ENCODE measurements around the gene KMT2C.

The KMT2C gene

GRCh38 chr7:152115021-152115718, 320.6 kb downstream of the KMT2C start:
- no peak for DNase-seq
- H3K27me3 ChIP-seq (ENCODE audit: insufficient read depth, low read depth, severe bottlenecking), result no peaks in the 10 kb centered on the region
- TF ChIP-seq CTCF (IDR thresholded peaks at IDR 0.05; ENCODE audit: low read depth, low read length), result no peak
- no peak overlapping the region for H3K27ac ChIP-seq
- H3K4me3 ChIP-seq (ENCODE audit: low read depth, low read length), result no peak overlapping the region
- peaks cover 53% of the 10 kb centered on the region for H3K36me3 ChIP-seq
- no peaks in the 10 kb centered on the region for H3K9me3 ChIP-seq (ENCODE audit: severe bottlenecking)

- no peak for DNase-seq
- Histone ChIP-seq H3K9me3 (ENCODE audit: severe bottlenecking) (no peaks in the 10 kb centered on the region), H3K36me3 (peaks cover 34% of the 10 kb centered on the region), H3K27me3 (ENCODE audit: insufficient read depth, low read depth, severe bottlenecking) (no peaks in the 10 kb centered on the region), H3K4me3 (ENCODE audit: low read depth, low read length) (no peak overlapping the region), H3K27ac (no peak overlapping the region)
- TF ChIP-seq CTCF (IDR thresholded peaks at IDR 0.05; ENCODE audit: low read depth, low read length), result no peak
Observed at GRCh38 chr7:152112829-152113228, 323.0 kb downstream of the KMT2C start.

- no peak for TF ChIP-seq CTCF (IDR thresholded peaks at IDR 0.05; ENCODE audit: low read depth, low read length)
Observed at GRCh38 chr7:152108359-152108758, 327.4 kb downstream of the KMT2C start.

GRCh38 chr7:152107945-152108344, 327.9 kb downstream of the KMT2C start:
- H3K27ac ChIP-seq, result no peak overlapping the region
- H3K27me3 ChIP-seq (ENCODE audit: insufficient read depth, low read depth, severe bottlenecking), result no peaks in the 10 kb centered on the region
- DNase-seq, result no peak
- no peak overlapping the region for H3K4me3 ChIP-seq (ENCODE audit: low read depth, low read length)
- H3K36me3 ChIP-seq, result peaks cover 11% of the 10 kb centered on the region
- TF ChIP-seq CTCF (IDR thresholded peaks at IDR 0.05; ENCODE audit: low read depth, low read length), result no peak
- H3K9me3 ChIP-seq (ENCODE audit: severe bottlenecking), result no peaks in the 10 kb centered on the region

More at GRCh38 chr7:152108359-152108758, 327.4 kb downstream of the KMT2C start:
- Histone ChIP-seq H3K9me3 (ENCODE audit: severe bottlenecking) (no peaks in the 10 kb centered on the region), H3K36me3 (peaks cover 15% of the 10 kb centered on the region), H3K27me3 (ENCODE audit: insufficient read depth, low read depth, severe bottlenecking) (no peaks in the 10 kb centered on the region), H3K4me3 (ENCODE audit: low read depth, low read length) (no peak overlapping the region), H3K27ac (no peak overlapping the region)
- no peak for DNase-seq

- no peaks in the 10 kb centered on the region for H3K9me3 ChIP-seq (ENCODE audit: severe bottlenecking)
- no peak for DNase-seq
- H3K4me3 ChIP-seq (ENCODE audit: low read depth, low read length), result no peak overlapping the region
- no peaks in the 10 kb centered on the region for H3K27me3 ChIP-seq (ENCODE audit: insufficient read depth, low read depth, severe bottlenecking)
- no peak for TF ChIP-seq CTCF (IDR thresholded peaks at IDR 0.05; ENCODE audit: low read depth, low read length)
- H3K36me3 ChIP-seq, result peaks cover 11% of the 10 kb centered on the region
- no peak overlapping the region for H3K27ac ChIP-seq
Observed at GRCh38 chr7:152106990-152107389, 328.8 kb downstream of the KMT2C start.

GRCh38 chr7:152105205-152105604, 330.6 kb downstream of the KMT2C start:
- no peak for DNase-seq
- H3K9me3 ChIP-seq (ENCODE audit: severe bottlenecking), result no peaks in the 10 kb centered on the region
- no peak overlapping the region for H3K4me3 ChIP-seq (ENCODE audit: low read depth, low read length)
- no peak overlapping the region for H3K27ac ChIP-seq
- no peaks in the 10 kb centered on the region for H3K27me3 ChIP-seq (ENCODE audit: insufficient read depth, low read depth, severe bottlenecking)
- no peak for TF ChIP-seq CTCF (IDR thresholded peaks at IDR 0.05; ENCODE audit: low read depth, low read length)
- H3K36me3 ChIP-seq, result peaks cover 19% of the 10 kb centered on the region
